CD4-positive, alpha-beta T cell treated with Interferon gamma for 1 hour (primary cell): ENCODE measurements around the gene HCN4.

Experiments
- DNase-seq: peaks from one replicate; pipeline ENCODE4 v3.0.0-alpha.2; 2020

Gene HCN4

GRCh38 chr15:73287019-73287418, 81.7 kb downstream of the HCN4 start:
- DNase-seq, result no peak

GRCh38 chr15:73286311-73286710, 82.4 kb downstream of the HCN4 start:
- DNase-seq, result no peak

- no peak for DNase-seq
Measured at GRCh38 chr15:73284090-73284716, 84.6 kb downstream of the HCN4 start.

- no peak for DNase-seq
Measured at GRCh38 chr15:73283366-73283962, 85.3 kb downstream of the HCN4 start.

GRCh38 chr15:73282567-73283365, 86.0 kb downstream of the HCN4 start:
- DNase-seq, result no peak

GRCh38 chr15:73275862-73276261, 92.9 kb downstream of the HCN4 start:
- no peak for DNase-seq

GRCh38 chr15:73273181-73274002, 95.4 kb downstream of the HCN4 start:
- peak; percentile 4 for DNase-seq

GRCh38 chr15:73270366-73271097, 98.2 kb downstream of the HCN4 start:
- no peak for DNase-seq
